Measurements from ENCODE around the gene GPR108. TPM values are rescaled to one million over a fixed set of nuclear protein-coding genes. Genes with fewer than 3 reads are reported as not detected.

Gene GPR108
- total and polyA plus RNA-seq, 2 of the 13 experiments (the other 11 are each of a cell fraction or from before 2014, with no cell fraction given) = 36.4 to 63.0 TPM

DNA sequence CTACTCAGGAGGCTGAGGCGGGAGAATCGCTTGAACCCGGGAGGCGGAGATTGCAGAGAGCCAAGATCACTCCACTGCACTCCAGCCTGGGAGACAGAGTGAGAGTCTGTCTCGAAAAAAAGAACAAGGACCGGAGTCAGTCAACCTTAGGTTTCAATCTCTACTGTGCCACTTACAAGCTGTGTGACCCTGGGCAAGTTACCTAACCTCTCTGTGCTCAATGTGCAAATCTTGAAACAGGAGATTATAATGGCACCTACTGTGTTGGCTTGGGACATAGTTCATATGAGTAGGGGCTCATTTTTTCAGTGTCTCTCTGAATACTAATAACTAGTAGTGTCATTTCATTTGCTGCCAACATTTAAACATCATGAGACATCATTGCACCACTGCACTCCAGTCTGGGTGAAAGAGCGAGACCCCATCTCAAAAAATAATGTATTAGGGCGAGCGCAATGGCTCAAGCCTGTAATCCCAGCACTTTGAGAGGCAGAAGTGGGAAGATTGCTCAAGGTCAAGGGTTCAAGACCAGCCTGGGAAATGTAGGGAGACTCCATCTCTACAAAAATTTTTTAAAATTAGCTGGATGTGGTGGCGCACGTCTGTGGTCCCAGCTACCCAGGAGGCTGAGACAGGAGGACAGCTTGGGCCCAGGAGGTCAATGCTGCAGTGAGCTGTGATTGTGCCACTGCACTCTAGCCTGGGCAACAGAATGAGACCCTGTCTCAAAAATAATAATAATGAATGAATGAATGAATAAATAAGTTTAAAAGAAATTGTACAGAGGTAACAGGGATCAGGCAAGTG lies 22.4 kb downstream of the GPR108 start (continued):
- TF ChIP-seq, protein P1, sequence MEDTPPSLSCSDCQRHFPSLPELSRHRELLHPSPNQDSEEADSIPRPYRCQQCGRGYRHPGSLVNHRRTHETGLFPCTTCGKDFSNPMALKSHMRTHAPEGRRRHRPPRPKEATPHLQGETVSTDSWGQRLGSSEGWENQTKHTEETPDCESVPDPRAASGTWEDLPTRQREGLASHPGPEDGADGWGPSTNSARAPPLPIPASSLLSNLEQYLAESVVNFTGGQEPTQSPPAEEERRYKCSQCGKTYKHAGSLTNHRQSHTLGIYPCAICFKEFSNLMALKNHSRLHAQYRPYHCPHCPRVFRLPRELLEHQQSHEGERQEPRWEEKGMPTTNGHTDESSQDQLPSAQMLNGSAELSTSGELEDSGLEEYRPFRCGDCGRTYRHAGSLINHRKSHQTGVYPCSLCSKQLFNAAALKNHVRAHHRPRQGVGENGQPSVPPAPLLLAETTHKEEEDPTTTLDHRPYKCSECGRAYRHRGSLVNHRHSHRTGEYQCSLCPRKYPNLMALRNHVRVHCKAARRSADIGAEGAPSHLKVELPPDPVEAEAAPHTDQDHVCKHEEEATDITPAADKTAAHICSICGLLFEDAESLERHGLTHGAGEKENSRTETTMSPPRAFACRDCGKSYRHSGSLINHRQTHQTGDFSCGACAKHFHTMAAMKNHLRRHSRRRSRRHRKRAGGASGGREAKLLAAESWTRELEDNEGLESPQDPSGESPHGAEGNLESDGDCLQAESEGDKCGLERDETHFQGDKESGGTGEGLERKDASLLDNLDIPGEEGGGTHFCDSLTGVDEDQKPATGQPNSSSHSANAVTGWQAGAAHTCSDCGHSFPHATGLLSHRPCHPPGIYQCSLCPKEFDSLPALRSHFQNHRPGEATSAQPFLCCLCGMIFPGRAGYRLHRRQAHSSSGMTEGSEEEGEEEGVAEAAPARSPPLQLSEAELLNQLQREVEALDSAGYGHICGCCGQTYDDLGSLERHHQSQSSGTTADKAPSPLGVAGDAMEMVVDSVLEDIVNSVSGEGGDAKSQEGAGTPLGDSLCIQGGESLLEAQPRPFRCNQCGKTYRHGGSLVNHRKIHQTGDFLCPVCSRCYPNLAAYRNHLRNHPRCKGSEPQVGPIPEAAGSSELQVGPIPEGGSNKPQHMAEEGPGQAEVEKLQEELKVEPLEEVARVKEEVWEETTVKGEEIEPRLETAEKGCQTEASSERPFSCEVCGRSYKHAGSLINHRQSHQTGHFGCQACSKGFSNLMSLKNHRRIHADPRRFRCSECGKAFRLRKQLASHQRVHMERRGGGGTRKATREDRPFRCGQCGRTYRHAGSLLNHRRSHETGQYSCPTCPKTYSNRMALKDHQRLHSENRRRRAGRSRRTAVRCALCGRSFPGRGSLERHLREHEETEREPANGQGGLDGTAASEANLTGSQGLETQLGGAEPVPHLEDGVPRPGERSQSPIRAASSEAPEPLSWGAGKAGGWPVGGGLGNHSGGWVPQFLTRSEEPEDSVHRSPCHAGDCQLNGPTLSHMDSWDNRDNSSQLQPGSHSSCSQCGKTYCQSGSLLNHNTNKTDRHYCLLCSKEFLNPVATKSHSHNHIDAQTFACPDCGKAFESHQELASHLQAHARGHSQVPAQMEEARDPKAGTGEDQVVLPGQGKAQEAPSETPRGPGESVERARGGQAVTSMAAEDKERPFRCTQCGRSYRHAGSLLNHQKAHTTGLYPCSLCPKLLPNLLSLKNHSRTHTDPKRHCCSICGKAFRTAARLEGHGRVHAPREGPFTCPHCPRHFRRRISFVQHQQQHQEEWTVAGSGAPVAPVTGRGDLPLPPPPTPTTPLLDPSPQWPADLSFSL (CRISPR knock-in tag; IDR thresholded peaks at IDR 0.05) = no peak
- TF ChIP-seq POLR2AphosphoS5 (IDR thresholded peaks at IDR 0.05; ENCODE audit: low read depth, low read length) (peak; percentile 75), MAFF (IDR thresholded peaks at IDR 0.05; ENCODE audit: low read depth, low read length) (no peak), EED (CRISPR knock-in tag; IDR thresholded peaks at IDR 0.05) (no peak), ZNF589 (CRISPR knock-in tag; conservative IDR thresholded peaks at IDR 0.05) (peak; percentile 24; the same call in 1 of the 2 replicates), MIER3 (CRISPR knock-in tag; IDR thresholded peaks at IDR 0.05; ENCODE audit: borderline replicate concordance) (no peak), ZNF510 (CRISPR knock-in tag; IDR thresholded peaks at IDR 0.05; ENCODE audit: low read depth) (no peak)
- TF ChIP-seq, protein P2, sequence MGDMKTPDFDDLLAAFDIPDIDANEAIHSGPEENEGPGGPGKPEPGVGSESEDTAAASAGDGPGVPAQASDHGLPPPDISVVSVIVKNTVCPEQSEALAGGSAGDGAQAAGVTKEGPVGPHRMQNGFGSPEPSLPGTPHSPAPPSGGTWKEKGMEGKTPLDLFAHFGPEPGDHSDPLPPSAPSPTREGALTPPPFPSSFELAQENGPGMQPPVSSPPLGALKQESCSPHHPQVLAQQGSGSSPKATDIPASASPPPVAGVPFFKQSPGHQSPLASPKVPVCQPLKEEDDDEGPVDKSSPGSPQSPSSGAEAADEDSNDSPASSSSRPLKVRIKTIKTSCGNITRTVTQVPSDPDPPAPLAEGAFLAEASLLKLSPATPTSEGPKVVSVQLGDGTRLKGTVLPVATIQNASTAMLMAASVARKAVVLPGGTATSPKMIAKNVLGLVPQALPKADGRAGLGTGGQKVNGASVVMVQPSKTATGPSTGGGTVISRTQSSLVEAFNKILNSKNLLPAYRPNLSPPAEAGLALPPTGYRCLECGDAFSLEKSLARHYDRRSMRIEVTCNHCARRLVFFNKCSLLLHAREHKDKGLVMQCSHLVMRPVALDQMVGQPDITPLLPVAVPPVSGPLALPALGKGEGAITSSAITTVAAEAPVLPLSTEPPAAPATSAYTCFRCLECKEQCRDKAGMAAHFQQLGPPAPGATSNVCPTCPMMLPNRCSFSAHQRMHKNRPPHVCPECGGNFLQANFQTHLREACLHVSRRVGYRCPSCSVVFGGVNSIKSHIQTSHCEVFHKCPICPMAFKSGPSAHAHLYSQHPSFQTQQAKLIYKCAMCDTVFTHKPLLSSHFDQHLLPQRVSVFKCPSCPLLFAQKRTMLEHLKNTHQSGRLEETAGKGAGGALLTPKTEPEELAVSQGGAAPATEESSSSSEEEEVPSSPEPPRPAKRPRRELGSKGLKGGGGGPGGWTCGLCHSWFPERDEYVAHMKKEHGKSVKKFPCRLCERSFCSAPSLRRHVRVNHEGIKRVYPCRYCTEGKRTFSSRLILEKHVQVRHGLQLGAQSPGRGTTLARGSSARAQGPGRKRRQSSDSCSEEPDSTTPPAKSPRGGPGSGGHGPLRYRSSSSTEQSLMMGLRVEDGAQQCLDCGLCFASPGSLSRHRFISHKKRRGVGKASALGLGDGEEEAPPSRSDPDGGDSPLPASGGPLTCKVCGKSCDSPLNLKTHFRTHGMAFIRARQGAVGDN (CRISPR knock-in tag; IDR thresholded peaks at IDR 0.05) = no peak
- TF ChIP-seq, protein P3, sequence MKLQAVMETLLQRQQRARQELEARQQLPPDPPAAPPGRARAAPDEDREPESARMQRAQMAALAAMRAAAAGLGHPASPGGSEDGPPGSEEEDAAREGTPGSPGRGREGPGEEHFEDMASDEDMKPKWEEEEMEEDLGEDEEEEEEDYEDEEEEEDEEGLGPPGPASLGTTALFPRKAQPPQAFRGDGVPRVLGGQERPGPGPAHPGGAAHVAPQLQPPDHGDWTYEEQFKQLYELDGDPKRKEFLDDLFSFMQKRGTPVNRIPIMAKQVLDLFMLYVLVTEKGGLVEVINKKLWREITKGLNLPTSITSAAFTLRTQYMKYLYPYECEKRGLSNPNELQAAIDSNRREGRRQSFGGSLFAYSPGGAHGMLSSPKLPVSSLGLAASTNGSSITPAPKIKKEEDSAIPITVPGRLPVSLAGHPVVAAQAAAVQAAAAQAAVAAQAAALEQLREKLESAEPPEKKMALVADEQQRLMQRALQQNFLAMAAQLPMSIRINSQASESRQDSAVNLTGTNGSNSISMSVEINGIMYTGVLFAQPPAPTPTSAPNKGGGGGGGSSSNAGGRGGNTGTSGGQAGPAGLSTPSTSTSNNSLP (IDR thresholded peaks at IDR 0.05; ENCODE audit: low read depth, low read length) = no peak
- TF ChIP-seq, protein P4, sequence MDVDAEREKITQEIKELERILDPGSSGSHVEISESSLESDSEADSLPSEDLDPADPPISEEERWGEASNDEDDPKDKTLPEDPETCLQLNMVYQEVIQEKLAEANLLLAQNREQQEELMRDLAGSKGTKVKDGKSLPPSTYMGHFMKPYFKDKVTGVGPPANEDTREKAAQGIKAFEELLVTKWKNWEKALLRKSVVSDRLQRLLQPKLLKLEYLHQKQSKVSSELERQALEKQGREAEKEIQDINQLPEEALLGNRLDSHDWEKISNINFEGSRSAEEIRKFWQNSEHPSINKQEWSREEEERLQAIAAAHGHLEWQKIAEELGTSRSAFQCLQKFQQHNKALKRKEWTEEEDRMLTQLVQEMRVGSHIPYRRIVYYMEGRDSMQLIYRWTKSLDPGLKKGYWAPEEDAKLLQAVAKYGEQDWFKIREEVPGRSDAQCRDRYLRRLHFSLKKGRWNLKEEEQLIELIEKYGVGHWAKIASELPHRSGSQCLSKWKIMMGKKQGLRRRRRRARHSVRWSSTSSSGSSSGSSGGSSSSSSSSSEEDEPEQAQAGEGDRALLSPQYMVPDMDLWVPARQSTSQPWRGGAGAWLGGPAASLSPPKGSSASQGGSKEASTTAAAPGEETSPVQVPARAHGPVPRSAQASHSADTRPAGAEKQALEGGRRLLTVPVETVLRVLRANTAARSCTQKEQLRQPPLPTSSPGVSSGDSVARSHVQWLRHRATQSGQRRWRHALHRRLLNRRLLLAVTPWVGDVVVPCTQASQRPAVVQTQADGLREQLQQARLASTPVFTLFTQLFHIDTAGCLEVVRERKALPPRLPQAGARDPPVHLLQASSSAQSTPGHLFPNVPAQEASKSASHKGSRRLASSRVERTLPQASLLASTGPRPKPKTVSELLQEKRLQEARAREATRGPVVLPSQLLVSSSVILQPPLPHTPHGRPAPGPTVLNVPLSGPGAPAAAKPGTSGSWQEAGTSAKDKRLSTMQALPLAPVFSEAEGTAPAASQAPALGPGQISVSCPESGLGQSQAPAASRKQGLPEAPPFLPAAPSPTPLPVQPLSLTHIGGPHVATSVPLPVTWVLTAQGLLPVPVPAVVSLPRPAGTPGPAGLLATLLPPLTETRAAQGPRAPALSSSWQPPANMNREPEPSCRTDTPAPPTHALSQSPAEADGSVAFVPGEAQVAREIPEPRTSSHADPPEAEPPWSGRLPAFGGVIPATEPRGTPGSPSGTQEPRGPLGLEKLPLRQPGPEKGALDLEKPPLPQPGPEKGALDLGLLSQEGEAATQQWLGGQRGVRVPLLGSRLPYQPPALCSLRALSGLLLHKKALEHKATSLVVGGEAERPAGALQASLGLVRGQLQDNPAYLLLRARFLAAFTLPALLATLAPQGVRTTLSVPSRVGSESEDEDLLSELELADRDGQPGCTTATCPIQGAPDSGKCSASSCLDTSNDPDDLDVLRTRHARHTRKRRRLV (CRISPR knock-in tag; IDR thresholded peaks at IDR 0.05) = no peak
